Activated CD8-positive, alpha-beta T cell treated with anti-CD3 and anti-CD28 coated beads for 36 hours (primary cell): ENCODE data around the gene ALG10. TPM values are rescaled to one million over a fixed set of nuclear protein-coding genes. Genes with fewer than 3 reads are reported as not detected.
"Not testable (repeated sequence)": the region's sequence is repeated elsewhere in the genome, so short reads cannot be mapped to it uniquely, and the experiment has no call there.

Experiments used
- ATAC-seq: fragments of 200-7000 bp; cut with Tn5 transposase; one replicate; pipeline ENCODE4 v1.10.0; 2021; ENCODE audit warnings: mild to moderate bottlenecking, moderate library complexity
- CTCF ChIA-PET: fragments of 350-600 bp; sonication (Branson Sonifier 250); formaldehyde crosslinking; loops from one replicate; lab custom pipeline; 2021; ENCODE audit warnings: antibody characterized with exemption; lab: Charles Lee
- POLR2A ChIA-PET: fragments of 350-600 bp; sonication (Branson Sonifier 250); formaldehyde crosslinking; loops from one replicate; lab custom pipeline; 2021; ENCODE audit warnings: antibody characterized with exemption; lab: Charles Lee
- DNase-seq: peaks from one replicate; pipeline ENCODE4 v3.0.0-alpha.2; 2020
- H3K27ac Mint-ChIP-seq: one replicate; pipeline ENCODE4 v1.8.0; 2021; ENCODE audit warnings: mild to moderate bottlenecking, mixed read lengths
- H3K27me3 Mint-ChIP-seq: one replicate; pipeline ENCODE4 v1.8.0; 2021; ENCODE audit warnings: mixed read lengths
- H3K36me3 Mint-ChIP-seq: one replicate; pipeline ENCODE4 v1.8.0; 2021; ENCODE audit warnings: low read depth, mixed read lengths
- H3K4me1 Mint-ChIP-seq: one replicate; pipeline ENCODE4 v1.8.0; 2021; ENCODE audit warnings: low read depth, mixed read lengths
- H3K4me3 Mint-ChIP-seq: one replicate; pipeline ENCODE4 v1.8.0; 2021; ENCODE audit warnings: mild to moderate bottlenecking, moderate library complexity, mixed read lengths
- H3K9me3 Mint-ChIP-seq: one replicate; pipeline ENCODE4 v1.8.0; 2021; ENCODE audit warnings: mixed read lengths
- CTCF ChIP-seq: fragments of 200-600 bp; IDR thresholded peaks from one replicate; pipeline ENCODE4 v1.8.0; 2022; ENCODE audit warnings: antibody characterized with exemption, mild to moderate bottlenecking
- intact Hi-C: fragments of 100-400 bp; cut with micrococcal nuclease; formaldehyde crosslinking; loops from one replicate; pipeline ENCODE4 v1.10.0; 2022
- total RNA-seq, 2 experiments: library from RNA; stranded (reverse); gene quantifications; one replicate each; pipeline ENCODE4 v1.2.3, GENCODE V29; 2021

The ALG10 gene
- total RNA-seq, 2 experiments from 2014 or later = 20.3 to 22.8 TPM

- peaks cover 9% of the 10 kb centered on the region for H3K27me3 Mint-ChIP-seq
- H3K36me3 Mint-ChIP-seq = no peaks in the 10 kb centered on the region
- ChIA-PET CTCF (no interaction called here), POLR2A (no interaction called here)
- ATAC-seq (no peak), DNase-seq (no peak)
- intact Hi-C loops = no loop called here
- H3K4me3 Mint-ChIP-seq = no peak overlapping the region
- H3K9me3 Mint-ChIP-seq = no peaks in the 10 kb centered on the region
- H3K4me1 Mint-ChIP-seq = no peaks in the 10 kb centered on the region
- no peak for TF ChIP-seq CTCF
- no peak overlapping the region for H3K27ac Mint-ChIP-seq
Measured at GRCh38 chr12:33994857-33995808, 27.2 kb upstream of the ALG10 start.

GRCh38 chr12:34008835-34009234 is 13.5 kb upstream of the ALG10 start:
- H3K27ac Mint-ChIP-seq, CTCF ChIA-PET, ATAC-seq, H3K9me3 Mint-ChIP-seq, intact Hi-C loops, H3K4me3 Mint-ChIP-seq, DNase-seq, H3K36me3 Mint-ChIP-seq, POLR2A ChIA-PET, H3K4me1 Mint-ChIP-seq: not testable (repeated sequence)
- H3K27me3 Mint-ChIP-seq = peaks cover 14% of the 10 kb centered on the region

DNA sequence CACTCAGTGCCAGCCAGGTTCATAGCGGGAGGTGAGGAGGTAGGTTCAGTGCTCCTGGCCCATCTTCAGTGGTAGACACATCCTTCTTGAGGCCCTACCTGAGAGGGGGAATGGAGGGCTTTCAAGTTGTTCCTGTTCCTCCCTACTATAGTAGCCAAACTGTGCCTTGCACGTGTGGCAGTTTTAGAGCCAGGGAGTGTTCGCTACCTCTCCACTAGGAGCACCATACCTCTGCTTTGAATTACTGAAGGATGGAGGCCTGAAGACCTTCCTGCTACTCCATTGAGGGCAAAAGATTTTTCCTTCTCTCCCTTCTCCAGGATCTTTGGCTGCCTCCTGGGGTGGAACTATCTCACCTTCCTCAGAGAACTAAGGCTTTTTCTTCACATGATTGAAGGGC is 5.9 kb upstream of the ALG10 start:
- intact Hi-C loops = no loop called here
- peaks cover 11% of the 10 kb centered on the region for H3K27me3 Mint-ChIP-seq
- DNase-seq (no peak), ATAC-seq (no peak)
- H3K9me3 Mint-ChIP-seq = no peaks in the 10 kb centered on the region
- TF ChIP-seq CTCF = no peak
- ChIA-PET POLR2A (no interaction called here), CTCF (no interaction called here)
- H3K4me3 Mint-ChIP-seq = no peak overlapping the region
- H3K27ac Mint-ChIP-seq = no peak overlapping the region
- no peaks in the 10 kb centered on the region for H3K4me1 Mint-ChIP-seq
- no peaks in the 10 kb centered on the region for H3K36me3 Mint-ChIP-seq

DNA sequence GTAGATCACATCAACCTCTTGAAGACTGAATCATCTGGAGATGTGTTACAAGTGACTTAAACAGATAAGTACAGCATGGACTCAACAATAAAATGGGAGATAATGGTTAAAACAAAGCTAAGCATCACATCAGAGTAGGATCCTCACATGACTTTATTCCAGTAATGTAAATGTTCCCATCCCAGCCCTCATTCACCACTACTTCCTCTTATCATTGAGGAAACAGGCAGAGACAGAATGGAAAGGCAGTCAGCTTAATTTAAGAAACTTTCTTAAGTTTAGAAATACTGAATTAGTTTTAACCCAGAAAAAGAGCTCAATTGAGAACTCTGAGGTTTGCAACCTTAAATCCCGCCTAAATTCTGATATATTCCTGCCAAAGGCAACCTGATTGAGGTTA is 1.2 kb upstream of the ALG10 start:
- intact Hi-C loops = loop anchor here (2.0 kb wide), 1 partner anchor 1264 kb away; no protein-coding TSS in a partner anchor
- H3K4me3 Mint-ChIP-seq = no peak overlapping the region
- ChIA-PET POLR2A (interaction anchor here (0.8 kb wide), 1 partner anchor 1265 kb away, joined by 5 read pairs; the partner anchor contains the start of gene YARS2), CTCF (interaction anchor here (4.9 kb wide), 1 partner anchor 1265 kb away, joined by 67 read pairs; the partner anchor contains the start of gene YARS2)
- H3K27me3 Mint-ChIP-seq = peaks cover under 1% of the 10 kb centered on the region
- H3K9me3 Mint-ChIP-seq = no peaks in the 10 kb centered on the region
- DNase-seq (no peak), ATAC-seq (no peak)
- no peak for TF ChIP-seq CTCF
- peaks cover 13% of the 10 kb centered on the region for H3K4me1 Mint-ChIP-seq
- no peak overlapping the region for H3K27ac Mint-ChIP-seq
- peaks cover 9% of the 10 kb centered on the region for H3K36me3 Mint-ChIP-seq

- H3K4me1 Mint-ChIP-seq, intact Hi-C loops, H3K27me3 Mint-ChIP-seq, ATAC-seq, DNase-seq, POLR2A ChIA-PET, CTCF ChIA-PET, H3K9me3 Mint-ChIP-seq, H3K4me3 Mint-ChIP-seq, H3K27ac Mint-ChIP-seq: not testable (repeated sequence)
- peaks cover 14% of the 10 kb centered on the region for H3K36me3 Mint-ChIP-seq
Measured at GRCh38 chr12:34027661-34028060, 5.4 kb downstream of the ALG10 start.

GRCh38 chr12:34030591-34030990 is 8.3 kb downstream of the ALG10 start:
- no peak for TF ChIP-seq CTCF
- intact Hi-C loops = loop anchor here (10.0 kb wide), 2 partner anchors 74 to 184 kb away; no protein-coding TSS in a partner anchor
- H3K9me3 Mint-ChIP-seq = no peaks in the 10 kb centered on the region

More at GRCh38 chr12:34030591-34030990, 8.3 kb downstream of the ALG10 start:
- H3K4me1 Mint-ChIP-seq = no peaks in the 10 kb centered on the region
- CTCF ChIA-PET = no interaction called here
- no peak overlapping the region for H3K4me3 Mint-ChIP-seq
- DNase-seq = no peak
- H3K27me3 Mint-ChIP-seq = no peaks in the 10 kb centered on the region
- no peak overlapping the region for H3K27ac Mint-ChIP-seq
- H3K36me3 Mint-ChIP-seq = peaks cover 7% of the 10 kb centered on the region
- POLR2A ChIA-PET = no interaction called here
- ATAC-seq = no peak
